ENCODE results near the gene NDUFS3.
A peak's percentile ranks its signal among the peaks of the same experiment; 100 is the strongest.

Gene NDUFS3

DNA sequence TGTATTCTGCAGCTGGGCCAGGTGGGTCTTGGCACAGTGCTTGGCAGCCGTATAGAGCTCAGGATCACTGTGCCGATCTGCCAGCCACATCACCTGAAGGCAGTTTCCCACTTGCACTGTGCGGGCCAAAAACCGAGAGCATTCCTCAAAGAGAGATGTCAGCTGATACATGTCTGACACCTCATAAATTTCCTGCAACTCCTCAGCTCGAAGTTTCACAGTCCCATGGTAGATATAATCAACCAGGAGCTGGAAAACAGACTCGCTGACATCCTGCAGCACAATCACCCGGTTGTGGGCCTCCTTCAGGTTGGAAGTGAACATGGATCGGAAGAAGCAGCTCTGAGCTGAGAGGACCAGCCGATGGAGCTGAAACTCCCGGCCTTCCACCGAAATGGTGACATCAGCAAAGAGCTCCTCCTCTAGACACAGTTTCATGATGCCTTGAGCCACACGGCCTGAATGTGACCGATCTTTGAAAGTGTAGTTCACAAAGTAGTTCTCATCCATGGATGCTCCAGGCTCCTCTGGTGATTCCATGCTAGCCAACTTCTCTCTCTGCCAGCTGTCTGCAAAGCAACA lies 1.3 kb upstream of the NDUFS3 start:
- no peak for DNase-seq (ENCODE audit: low spot score)
- CTCF ChIA-PET: interaction anchor here (0.7 kb wide), 1 partner anchor 25 kb away, joined by 3 read pairs; the partner anchor contains the start of gene CELF1
- peak overlapping the region; percentile 82 for H3K27ac ChIP-seq
- TF ChIP-seq, protein P1, sequence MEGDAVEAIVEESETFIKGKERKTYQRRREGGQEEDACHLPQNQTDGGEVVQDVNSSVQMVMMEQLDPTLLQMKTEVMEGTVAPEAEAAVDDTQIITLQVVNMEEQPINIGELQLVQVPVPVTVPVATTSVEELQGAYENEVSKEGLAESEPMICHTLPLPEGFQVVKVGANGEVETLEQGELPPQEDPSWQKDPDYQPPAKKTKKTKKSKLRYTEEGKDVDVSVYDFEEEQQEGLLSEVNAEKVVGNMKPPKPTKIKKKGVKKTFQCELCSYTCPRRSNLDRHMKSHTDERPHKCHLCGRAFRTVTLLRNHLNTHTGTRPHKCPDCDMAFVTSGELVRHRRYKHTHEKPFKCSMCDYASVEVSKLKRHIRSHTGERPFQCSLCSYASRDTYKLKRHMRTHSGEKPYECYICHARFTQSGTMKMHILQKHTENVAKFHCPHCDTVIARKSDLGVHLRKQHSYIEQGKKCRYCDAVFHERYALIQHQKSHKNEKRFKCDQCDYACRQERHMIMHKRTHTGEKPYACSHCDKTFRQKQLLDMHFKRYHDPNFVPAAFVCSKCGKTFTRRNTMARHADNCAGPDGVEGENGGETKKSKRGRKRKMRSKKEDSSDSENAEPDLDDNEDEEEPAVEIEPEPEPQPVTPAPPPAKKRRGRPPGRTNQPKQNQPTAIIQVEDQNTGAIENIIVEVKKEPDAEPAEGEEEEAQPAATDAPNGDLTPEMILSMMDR (conservative IDR thresholded peaks at IDR 0.05; ENCODE audit: low read depth): no peak
- POLR2A ChIA-PET (ENCODE audit: low non-redundant PET): no interaction called here

DNA sequence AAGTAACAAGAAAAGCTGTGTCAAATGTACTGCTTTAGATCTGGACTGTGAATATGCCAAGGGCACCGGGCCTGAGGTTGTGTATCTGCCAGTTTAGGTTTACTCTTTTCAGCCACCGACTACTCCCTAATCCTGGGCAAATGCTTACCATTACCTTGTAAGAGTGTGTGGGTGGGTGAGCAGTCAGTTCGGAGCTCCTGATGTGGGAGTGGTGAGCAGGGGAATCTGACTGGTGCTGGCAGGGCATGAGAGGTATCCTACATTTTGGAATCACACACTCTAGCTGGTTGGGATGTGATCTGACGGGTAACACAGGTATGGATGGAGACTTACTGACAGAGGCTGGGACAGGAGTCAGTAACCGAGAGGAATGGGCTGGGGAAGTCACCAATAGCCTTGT lies 5.0 kb downstream of the NDUFS3 start:
- CTCF ChIA-PET: no interaction called here
- TF ChIP-seq, protein P1 (conservative IDR thresholded peaks at IDR 0.05; ENCODE audit: low read depth): no peak
- DNase-seq (ENCODE audit: low spot score): no peak
- POLR2A ChIA-PET (ENCODE audit: low non-redundant PET): no interaction called here
- no peak overlapping the region for H3K27ac ChIP-seq

DNA sequence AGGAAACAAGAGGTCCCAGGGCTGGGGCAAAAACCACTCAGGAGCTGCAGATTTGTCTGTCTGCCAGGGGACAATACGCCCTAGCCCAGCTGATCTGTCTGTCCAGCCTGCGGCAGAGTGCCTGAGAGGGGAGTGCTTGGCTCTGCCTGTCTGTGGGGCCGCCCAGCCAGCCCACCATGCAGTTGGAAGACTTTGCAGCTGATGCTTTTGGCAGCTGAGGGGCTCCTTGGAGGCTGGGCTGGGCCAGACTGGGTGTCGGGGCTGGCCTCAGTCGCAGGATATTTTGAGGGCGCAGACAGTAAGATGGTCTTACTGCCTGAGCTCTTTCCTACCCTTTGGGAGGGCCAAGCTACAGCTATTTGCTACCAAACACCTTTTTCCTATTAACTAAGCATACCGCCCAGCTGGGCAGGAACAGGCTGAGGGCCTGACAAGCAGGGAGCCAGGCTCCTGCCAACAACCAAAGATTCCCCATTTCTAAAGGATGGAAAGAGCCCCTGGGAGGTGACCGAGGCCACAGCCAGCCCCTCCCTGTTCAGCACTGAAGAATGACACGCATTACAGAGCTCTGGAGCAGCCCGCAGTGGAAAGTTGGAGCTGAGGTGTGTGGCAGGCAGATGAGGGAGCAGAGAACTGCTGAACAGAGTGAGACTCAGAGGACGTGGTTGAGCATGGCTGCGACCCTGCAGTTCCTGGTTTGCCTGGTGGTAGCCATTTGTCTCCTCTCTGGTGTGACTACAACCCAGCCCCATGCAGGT lies 7.4 kb downstream of the NDUFS3 start, which contains the start of gene FAM180B:
Gene FAM180B (plus strand): TSS at position 581 of the 758 bp plus-strand sequence. CDS start 91 bp downstream, at position 672.
- ChIA-PET POLR2A (ENCODE audit: low non-redundant PET) (no interaction called here), CTCF (no interaction called here)
- TF ChIP-seq, protein P1 (conservative IDR thresholded peaks at IDR 0.05; ENCODE audit: low read depth): no peak
- peak within 1 kb of the TSS; percentile 34 for H3K27ac ChIP-seq
- DNase-seq (ENCODE audit: low spot score): no peak

DNA sequence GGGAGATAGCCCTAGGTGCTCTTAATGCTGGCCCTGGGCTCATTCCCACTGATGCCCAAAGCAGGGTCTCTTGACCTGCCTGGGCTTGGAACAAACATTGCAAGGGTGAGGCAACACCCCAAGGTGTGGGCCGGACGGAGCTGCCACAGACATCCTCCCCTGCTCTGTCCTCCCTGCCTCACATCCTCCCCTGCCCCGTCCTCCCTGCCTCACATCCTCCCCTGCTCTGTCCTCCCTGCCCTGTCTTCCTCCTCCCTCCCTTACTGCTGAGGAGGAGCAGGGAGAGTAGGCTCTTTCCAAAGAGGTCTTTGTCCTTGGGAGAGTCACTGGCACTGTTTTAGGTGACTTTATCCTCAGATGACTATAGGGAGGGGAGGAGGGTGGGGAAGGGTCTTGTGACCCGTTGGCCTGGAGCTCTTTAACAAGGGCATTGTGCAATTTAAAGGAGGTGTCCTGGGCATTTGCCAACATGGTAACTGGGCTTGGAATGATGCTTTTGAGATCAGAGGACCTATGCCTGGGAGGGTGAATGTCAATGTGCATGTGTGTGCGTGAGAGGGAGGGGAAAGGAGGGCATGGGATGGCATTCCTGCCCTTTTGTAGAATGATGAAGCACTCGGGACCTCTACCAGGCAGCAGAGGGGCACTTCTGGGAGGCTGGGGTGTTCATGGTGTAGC lies 8.3 kb downstream of the NDUFS3 start:
- CTCF ChIA-PET: no interaction called here
- peak overlapping the region; percentile 34 for H3K27ac ChIP-seq
- no peak for DNase-seq (ENCODE audit: low spot score)
- POLR2A ChIA-PET (ENCODE audit: low non-redundant PET): no interaction called here
- TF ChIP-seq, protein P1 (conservative IDR thresholded peaks at IDR 0.05; ENCODE audit: low read depth): no peak

DNA sequence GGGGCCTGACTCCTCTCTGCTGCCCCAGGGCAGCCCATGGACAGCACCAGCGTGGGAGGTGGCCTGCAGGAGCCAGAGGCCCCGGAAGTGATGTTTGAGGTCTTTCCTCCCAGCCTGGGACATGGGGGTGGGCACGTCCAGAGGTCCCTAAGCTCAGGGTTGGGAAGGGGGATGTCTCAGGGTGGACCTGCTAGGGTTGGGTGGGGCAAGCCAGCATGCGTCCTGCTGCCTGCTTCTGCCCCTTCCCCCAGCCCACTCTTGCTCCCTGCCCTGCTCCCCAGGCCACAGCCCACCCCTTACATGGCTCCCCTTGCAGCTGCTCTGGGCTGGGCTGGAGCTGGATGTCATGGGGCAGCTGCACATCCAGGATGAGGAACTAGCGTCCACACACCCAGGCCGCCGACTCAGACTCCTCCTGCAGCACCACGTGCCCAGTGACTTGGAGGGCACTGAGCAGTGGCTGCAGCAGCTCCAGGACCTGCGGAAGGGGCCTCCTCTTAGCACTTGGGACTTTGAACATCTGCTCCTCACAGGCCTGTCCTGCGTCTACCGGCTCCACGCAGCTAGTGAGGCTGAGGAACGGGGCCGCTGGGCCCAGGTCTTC lies 9.0 kb downstream of the NDUFS3 start:
- ChIA-PET POLR2A (ENCODE audit: low non-redundant PET) (no interaction called here), CTCF (no interaction called here)
- no peak for DNase-seq (ENCODE audit: low spot score)
- no peak overlapping the region for H3K27ac ChIP-seq
- TF ChIP-seq, protein P1 (conservative IDR thresholded peaks at IDR 0.05; ENCODE audit: low read depth): no peak

DNA sequence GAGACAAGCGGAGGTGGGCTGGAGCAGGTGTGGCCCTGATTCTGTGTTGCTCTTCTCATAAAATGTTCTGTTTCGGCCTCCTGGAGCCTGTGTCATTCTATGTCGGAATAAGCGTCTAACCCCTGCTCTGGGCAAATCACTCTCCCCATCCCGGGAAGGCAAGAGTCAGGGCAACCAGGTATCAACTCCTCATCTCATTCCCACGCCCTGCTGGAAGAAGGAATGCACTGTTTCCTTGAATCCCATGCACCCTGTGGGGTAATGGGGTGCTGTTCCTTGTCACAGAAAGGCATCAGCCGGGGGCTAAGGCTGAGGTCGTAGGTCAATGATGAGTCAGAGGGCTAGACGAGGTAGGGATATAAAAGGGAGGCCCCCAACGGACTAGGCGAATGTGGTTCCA lies 10.2 kb downstream of the NDUFS3 start:
- DNase-seq (ENCODE audit: low spot score): no peak
- TF ChIP-seq, protein P1 (conservative IDR thresholded peaks at IDR 0.05; ENCODE audit: low read depth): no peak
- no peak overlapping the region for H3K27ac ChIP-seq
- CTCF ChIA-PET: no interaction called here
- POLR2A ChIA-PET (ENCODE audit: low non-redundant PET): no interaction called here

All from RWPE1 (cell line).